Activated naive CD4-positive, alpha-beta T cell treated with anti-CD3 and anti-CD28 coated beads, Interleukin-2, amount 50 U/mL, for 72 hours (primary cell): Measurements from ENCODE around the gene SLC25A28. TPM values are rescaled to one million over a fixed set of nuclear protein-coding genes. Genes with fewer than 3 reads are reported as not detected.
"Not testable (repeated sequence)": the region's sequence is repeated elsewhere in the genome, so short reads cannot be mapped to it uniquely, and the experiment has no call there.

ENCODE experiments used
- ATAC-seq, 2 donors: fragments of 150-1000 bp; cut with Tn5 transposase; 2 replicates each; pipeline ENCODE4 v1.10.0; 2021; ENCODE audit warnings: mild to moderate bottlenecking in 2 of 2, moderate library complexity in 2 of 2
- DNase-seq, 2 donors: peaks; one replicate each; pipeline ENCODE4 v3.0.0; 2021 to 2022; ENCODE audit warnings: low spot score in 2 of 2
- H3K27ac Mint-ChIP-seq, 2 donors: one replicate each; pipeline ENCODE4 v1.8.0; 2022; ENCODE audit warnings: mild to moderate bottlenecking in 2 of 2, mixed read lengths in 2 of 2
- H3K36me3 Mint-ChIP-seq, 2 donors: one replicate each; pipeline ENCODE4 v1.8.0; 2022; ENCODE audit warnings: mixed read lengths in 2 of 2
- H3K9me3 Mint-ChIP-seq, 2 donors: one replicate each; pipeline ENCODE4 v1.8.0; 2022; ENCODE audit warnings: mixed read lengths in 2 of 2
- total RNA-seq, 2 donors: library from RNA; stranded (reverse); gene quantifications; one replicate each; pipeline ENCODE4 v1.2.3, GENCODE V29; 2022

Gene SLC25A28
- total RNA-seq, 2 donors from 2014 or later = 68.6 to 75.0 TPM

DNA sequence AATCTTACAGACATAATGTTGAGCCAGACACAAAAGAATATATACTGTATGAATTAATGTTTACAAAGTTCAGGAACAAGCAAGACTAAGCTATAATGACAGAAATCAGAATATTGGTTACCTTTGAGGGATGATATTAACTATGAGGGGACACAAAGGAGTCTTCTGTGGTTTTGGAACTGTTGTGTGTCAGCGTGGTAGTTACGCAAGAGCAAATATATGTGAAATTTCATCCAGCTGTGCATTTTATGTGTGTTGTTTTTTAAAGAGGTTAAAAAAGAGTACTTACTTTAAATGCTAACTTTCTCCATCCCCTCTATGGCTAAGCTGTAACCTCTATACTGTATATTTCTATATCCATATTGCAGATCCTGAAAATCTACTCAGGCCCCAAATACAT is 14.9 kb downstream of the SLC25A28 start:
- DNase-seq (no peak), ATAC-seq (no peak)
- H3K27ac Mint-ChIP-seq = no peak overlapping the region
- no peaks in the 10 kb centered on the region for H3K9me3 Mint-ChIP-seq
- no peaks in the 10 kb centered on the region for H3K36me3 Mint-ChIP-seq

DNA sequence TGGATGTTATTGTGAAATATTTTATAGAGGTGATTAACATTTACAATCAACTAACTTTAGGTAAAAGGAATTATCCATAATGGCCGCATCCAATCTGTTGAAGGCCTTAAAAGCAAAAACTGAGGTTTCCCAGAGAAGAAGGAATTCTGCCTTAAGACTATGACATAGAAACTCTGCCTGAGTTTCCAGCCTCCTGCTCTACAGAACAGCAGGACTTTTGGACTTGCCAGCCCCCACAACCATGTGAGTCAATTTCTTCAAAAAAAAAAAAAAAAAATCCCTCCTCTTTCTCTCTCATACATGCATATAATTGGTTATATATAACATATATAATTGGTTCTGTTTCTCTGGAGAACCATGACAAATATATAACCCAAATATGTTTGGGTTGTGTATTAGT is 15.4 kb downstream of the SLC25A28 start:
- ATAC-seq (no peak), DNase-seq (no peak)
- Mint-ChIP-seq H3K36me3 (no peaks in the 10 kb centered on the region), H3K27ac (no peak overlapping the region), H3K9me3 (no peaks in the 10 kb centered on the region)

DNA sequence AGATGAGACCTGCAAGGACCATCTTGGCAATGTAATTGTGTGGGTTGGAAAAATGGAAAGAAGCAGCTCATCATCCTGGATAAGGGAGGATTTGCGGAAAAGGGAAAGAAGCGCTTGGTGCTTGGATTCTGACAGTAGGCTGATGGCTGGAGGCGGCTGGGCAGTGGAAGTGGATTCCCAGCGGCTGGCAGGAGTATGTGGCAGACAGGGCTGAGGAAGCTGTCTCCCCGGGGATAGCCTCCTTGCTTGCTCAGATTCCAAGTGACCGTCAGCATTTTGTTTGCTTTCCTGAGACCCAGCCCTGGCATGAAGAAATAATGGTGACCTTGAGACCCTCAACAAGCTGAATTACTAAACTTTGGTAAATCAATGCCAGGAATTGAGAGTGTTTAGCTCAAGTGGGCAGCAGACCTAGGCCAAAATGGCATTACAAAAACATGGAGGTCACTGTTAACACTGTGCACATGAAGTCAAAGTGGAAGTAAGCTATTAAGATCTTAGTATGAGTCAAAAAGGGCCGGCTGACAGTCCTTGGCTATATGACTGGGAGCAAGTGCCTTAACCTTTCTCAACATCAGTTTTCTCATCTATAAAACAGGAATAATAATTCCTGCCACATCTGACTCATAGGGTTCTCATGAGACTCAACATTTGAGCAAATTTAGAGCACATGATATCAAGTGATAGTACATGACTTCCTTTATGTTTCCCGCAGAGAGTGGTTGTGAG is 21.3 kb downstream of the SLC25A28 start:
- H3K36me3 Mint-ChIP-seq = no peaks in the 10 kb centered on the region

DNA sequence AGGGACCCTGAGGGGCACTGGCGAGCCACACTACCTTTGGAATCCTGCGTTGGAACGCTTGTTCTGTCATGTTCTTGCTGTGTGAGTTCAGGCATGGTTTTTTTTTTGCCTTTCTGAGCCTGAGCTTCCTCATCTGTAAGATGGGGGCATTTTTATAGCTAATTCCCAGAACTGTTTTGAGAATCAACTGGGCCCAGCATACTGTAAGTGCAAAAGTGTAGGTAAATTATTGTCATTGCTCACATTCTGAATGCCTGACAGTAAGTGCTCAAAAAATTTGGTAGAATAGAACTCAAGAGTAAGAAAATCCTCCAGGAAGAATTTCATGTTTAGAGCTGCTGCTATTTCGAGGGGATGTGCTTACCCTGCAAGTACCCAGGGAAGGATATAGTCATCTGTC is 22.2 kb downstream of the SLC25A28 start:
- Mint-ChIP-seq H3K9me3 (no peaks in the 10 kb centered on the region), H3K36me3 (no peaks in the 10 kb centered on the region), H3K27ac (no peak overlapping the region)
- ATAC-seq (no peak), DNase-seq (no peak)

More for the DNA sequence above, 21.3 kb downstream of the SLC25A28 start:
- ATAC-seq (peak; percentile 26 to 53), DNase-seq (no peak)
- Mint-ChIP-seq H3K27ac (no peak overlapping the region), H3K9me3 (no peaks in the 10 kb centered on the region)

DNA sequence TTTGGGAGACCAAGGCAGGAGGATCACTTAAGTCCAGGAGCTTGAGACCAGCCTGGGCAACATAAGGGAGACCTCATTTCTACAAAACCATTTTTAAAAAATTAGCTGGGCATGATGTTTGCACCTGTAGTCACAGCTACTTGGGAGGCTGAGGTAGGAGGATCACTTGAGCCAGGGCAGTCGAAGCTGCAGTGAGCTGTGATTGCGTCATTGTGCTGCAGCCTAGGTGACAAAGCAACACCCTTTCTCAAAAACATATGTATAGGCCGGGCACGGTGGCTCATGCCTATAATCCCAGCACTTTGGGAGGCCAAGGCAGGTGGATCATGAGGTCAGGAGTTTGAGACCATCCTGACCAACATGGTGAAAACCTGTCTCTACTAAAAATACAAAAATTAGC is 23.5 kb downstream of the SLC25A28 start:
- not testable (repeated sequence) for DNase-seq, H3K27ac Mint-ChIP-seq, H3K9me3 Mint-ChIP-seq, ATAC-seq, H3K36me3 Mint-ChIP-seq

DNA sequence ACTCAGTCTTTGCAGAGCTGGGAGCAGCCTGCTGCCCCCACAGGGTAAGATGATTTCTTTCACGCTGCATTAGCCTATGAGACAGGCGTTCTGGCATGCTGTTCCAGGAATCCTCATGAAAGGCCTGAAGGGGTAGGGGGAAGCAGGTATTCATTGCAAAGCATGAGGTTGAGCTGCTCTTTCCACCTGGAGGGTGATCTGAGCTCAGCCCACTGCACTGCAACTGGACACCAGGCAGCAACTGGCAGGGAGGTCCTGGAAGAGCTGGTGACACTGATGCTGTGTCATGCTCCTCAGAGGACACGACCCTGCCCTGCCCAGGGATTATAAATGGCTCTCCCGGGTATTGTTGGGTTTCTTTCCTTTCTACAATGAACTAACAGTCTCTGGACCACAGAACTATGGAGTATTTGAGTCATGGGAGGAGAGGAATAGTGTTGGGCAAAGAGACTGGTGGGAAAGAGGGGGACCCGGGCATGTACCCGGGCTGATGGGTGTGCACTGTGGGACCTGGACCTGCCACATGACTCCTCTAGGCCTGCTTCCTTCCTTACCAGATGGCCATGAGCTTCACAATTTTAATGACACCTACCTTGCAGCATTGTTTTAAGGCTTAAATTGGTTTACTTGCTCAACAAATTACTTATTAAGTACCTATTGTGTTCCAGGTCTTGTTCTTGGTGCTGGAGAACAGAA is 24.3 kb downstream of the SLC25A28 start:
- ATAC-seq = no peak
- H3K36me3 Mint-ChIP-seq = no peaks in the 10 kb centered on the region
- DNase-seq = no peak
- H3K9me3 Mint-ChIP-seq = no peaks in the 10 kb centered on the region
- no peak overlapping the region for H3K27ac Mint-ChIP-seq

DNA sequence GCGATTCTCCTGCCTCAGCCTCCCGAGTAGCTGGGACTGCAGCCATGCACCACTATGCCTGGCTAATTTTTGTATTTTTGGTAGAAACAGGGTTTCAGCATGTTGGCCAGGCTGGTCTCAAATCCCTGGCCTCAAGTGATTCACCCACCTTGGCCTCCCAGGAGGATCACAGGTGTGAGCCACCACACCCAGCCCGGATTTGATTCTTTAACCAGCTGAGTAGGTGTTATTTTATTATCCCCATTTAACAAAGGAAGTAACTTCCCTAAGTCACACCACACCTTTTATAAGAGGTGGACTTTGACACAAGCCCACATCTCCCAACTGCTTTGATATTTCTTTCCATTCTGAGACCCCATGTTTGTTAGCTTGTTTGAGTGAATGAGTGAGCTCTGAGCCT is 25.0 kb downstream of the SLC25A28 start:
- Mint-ChIP-seq H3K9me3 (no peaks in the 10 kb centered on the region), H3K27ac (no peak overlapping the region), H3K36me3 (no peaks in the 10 kb centered on the region)
- DNase-seq (no peak), ATAC-seq (no peak)

DNA sequence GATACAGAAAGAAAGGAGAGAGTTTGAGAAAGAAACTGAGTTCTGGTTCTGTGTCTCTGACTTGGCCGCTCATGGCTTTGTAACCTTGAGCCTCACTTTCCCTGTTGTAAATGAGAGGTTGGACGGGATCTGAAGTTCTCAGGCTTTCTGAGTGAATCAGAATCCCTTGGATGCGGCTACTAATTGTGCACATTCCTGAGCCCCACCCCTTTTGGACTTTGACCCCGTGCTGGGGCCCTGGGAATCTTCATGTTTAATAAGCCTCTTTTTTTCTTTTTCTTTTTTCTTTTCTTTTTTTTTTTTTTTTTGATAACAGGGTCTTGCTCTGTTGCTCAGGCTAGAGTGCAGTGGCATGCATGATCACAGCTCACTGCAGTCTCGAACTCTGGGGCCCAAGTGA is 26.9 kb downstream of the SLC25A28 start:
- Mint-ChIP-seq H3K36me3 (no peaks in the 10 kb centered on the region), H3K27ac (no peak overlapping the region), H3K9me3 (no peaks in the 10 kb centered on the region)
- DNase-seq (no peak), ATAC-seq (no peak)

DNA sequence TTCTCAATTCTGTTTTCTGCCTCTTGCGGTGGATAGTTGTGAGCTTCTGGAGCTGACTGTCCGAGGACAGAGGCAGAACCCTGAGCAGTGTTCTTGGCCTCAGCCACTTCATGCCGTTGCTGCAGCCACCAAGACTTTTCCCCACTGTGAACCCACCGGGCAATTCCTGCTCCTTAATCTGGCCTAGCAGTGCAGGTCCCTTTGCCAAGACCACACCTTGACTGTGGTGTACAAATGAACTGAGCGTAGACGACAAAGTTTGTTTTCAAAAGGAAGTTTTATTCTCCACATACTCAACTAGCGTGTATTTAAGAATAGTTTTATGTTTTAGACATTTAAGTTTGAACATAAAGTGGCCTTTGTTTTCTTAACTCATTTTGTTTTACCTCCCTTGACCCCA is 29.4 kb downstream of the SLC25A28 start:
- ATAC-seq (no peak), DNase-seq (no peak)
- H3K9me3 Mint-ChIP-seq = no peaks in the 10 kb centered on the region
- no peak overlapping the region for H3K27ac Mint-ChIP-seq
- no peaks in the 10 kb centered on the region for H3K36me3 Mint-ChIP-seq

DNA sequence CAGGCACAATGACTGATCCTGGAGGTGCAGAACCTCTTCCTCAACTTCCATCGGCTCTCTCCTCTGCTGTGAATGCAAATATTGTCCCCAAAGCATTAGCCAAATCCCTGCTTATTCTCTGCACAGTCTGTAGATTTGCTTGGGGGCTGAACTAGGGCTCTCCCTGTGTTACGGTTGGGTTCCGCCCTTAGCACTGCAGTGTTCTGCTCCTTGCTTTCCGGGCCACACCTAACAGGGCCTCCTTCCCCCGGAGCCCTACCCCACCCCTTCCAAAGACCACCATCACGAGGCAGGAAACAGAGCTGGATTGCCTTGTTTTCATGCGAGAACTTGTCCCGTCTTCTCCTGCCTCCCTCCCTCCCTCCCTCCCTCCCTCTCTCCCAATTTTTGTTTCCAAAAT is 36.6 kb downstream of the SLC25A28 start:
- DNase-seq (no peak), ATAC-seq (no peak)
- no peak overlapping the region for H3K27ac Mint-ChIP-seq
- H3K36me3 Mint-ChIP-seq = no peaks in the 10 kb centered on the region
- no peaks in the 10 kb centered on the region for H3K9me3 Mint-ChIP-seq

DNA sequence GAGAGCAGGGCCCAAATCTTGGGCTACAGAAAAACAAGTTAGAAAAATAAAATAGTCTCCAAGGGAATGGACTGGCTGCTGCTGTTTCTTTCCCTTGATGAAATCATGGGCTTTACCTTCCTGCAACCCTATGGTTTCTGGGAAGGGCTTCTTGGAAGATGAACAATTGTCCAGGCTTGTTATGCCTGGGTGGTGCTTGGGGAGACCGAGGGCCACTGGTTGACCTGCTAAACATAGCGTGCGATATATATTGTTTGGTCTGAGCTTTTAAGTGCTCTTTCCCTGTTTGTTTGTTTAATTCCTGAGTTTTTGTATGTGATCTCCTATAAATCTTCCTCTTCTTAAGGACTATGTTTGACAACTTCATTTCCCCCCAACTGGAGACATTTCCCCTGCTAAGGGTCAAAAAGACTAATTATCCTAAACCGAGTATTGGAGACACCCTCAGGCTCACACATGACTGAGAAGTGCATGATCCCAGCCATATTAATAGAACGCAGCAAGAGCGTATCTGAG is 37.9 kb downstream of the SLC25A28 start:
- no peak for DNase-seq
- Mint-ChIP-seq H3K36me3 (no peaks in the 10 kb centered on the region), H3K9me3 (no peaks in the 10 kb centered on the region), H3K27ac (no peak overlapping the region)
- ATAC-seq = no peak

DNA sequence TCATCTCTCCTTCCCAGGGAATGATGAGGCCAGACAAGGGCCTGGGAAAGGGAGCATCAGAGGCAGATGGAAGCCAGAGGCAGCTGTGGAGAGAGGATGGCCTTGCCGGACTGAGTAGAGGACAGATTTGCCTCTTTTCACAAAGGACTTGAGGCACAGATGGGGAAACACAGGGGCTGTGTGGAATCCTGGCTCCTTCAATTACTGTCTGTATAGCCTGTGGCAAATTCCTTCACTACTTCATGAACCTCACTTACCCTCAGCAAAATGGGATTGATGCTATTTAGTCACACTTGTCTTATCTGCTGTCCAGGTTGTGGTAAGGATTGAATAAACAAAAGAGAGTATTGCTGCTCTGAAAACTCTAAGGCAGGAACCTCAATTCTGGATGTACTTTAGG is 40.3 kb downstream of the SLC25A28 start:
- Mint-ChIP-seq H3K27ac (no peak overlapping the region), H3K9me3 (no peaks in the 10 kb centered on the region), H3K36me3 (no peaks in the 10 kb centered on the region)
- no peak for ATAC-seq
- DNase-seq = no peak

DNA sequence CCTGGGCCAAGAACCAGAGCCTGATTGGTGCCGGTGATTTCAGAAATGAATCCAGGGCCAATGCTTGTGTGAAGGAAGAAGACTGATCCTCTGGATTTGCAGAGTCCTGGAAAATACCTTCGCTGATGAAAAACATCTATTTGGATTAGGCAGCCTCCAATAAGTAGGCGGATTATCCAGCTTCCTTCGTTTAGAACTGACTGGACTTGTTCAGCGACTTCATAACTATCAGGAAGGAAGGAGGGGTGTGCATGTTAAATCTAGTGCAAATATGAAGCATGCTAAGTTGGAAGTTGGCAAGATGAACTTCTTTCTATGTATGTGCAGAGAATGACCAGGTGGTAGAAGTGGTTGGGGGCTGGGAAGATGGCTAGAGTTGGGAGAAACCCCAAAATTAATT is 46.4 kb downstream of the SLC25A28 start:
- ATAC-seq (no peak), DNase-seq (no peak)
- H3K27ac Mint-ChIP-seq = no peak overlapping the region
- H3K36me3 Mint-ChIP-seq = peaks cover 0 to 5% of the 10 kb centered on the region in 2 donors
- no peaks in the 10 kb centered on the region for H3K9me3 Mint-ChIP-seq

DNA sequence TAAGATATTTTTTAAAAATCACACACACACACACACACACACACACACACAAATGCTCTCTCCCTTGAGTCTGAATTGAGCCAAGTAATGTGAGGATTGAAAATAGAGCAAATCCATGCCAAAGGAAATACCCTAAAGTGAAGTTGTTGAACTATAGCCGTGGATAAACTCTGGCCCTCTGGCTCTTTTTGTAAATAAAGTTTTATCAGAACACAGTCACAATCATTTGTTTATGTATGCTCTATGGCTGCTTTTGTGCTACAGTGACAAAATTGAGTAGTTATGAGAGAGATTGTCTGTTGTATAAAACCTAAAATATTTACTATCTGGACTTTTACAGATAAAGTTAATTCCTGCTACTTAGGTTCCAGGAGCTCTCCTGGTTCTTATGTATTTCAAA is 48.4 kb downstream of the SLC25A28 start:
- Mint-ChIP-seq H3K9me3 (no peaks in the 10 kb centered on the region), H3K36me3 (peaks cover 0 to 5% of the 10 kb centered on the region in 2 donors), H3K27ac (no peak overlapping the region)
- no peak for DNase-seq
- ATAC-seq = no peak

DNA sequence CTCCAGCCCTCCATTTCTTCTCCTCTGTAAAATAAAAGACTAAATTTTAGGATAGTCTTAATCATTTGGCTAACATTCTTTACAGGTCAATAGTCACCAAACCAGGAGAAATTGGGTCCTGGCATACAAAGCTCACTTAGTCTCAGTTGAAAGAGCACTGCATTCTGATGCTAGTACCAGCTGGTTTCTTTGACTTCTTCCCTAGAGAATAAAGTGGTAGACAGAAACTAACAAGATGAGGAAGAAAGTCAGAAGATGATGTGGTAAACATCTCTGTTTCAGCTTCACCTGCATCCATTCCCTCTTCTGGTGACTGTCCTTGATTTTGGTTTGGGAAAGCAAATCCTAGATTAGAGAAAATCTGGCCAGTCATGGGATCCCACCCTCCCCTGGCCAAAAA is 50.3 kb downstream of the SLC25A28 start:
- Mint-ChIP-seq H3K36me3 (peaks cover 0 to 5% of the 10 kb centered on the region in 2 donors), H3K27ac (no peak overlapping the region), H3K9me3 (no peaks in the 10 kb centered on the region)
- ATAC-seq (no peak), DNase-seq (no peak)

DNA sequence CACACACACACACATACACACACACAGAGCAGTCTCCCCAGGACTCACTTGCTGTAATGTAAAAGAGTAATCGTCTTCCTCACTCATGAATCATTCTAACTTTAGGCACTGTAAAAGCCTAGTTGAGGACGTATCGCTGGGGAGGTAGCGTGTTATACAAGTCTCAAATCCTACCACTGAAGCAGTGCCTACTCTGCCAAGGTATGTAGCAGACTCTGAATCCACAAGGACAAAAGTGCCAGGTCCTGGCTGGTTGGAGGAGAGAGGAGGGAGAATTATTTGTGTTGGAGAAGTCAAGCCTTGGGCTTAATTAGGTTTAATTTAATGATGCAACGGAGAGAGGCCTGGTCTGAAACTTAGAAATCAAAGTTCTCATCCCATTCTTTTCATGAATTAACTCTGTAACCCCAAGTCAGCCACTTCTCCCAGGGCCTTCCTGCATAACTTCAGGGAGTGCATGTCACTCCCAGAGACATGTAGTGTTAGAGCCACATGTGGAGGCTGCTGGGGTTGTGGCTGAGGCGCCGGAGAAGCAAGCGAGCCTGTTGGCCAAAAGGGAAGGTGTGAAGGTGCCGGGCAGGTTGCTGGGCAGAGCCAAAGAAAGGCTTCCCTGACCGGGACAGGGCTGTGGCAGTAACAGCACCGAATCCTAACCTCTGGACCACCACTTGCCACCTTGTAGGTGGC is 50.8 kb downstream of the SLC25A28 start:
- H3K36me3 Mint-ChIP-seq = peaks cover 0 to 5% of the 10 kb centered on the region in 2 donors
- ATAC-seq = no peak
- no peak overlapping the region for H3K27ac Mint-ChIP-seq
- no peaks in the 10 kb centered on the region for H3K9me3 Mint-ChIP-seq
- DNase-seq = no peak

DNA sequence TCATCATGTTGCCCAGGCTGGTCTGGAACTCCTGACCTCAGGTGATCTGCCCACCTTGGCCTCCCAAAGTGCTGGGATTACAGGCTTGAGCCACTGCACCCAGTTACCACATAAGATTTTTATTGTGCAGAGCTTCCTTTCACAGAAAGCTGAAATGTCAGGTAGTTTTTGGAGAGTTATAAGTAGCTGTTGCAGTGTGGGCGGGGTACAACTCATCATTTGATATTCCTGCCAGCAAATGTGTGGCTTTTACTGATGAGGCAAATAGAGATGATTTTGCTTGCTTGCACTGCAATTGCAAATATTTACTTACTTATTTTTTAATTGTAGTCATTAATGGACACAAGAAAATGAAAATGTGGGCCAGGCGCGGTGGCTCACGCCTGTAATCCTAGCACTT is 55.1 kb downstream of the SLC25A28 start:
- ATAC-seq = no peak
- Mint-ChIP-seq H3K27ac (no peak overlapping the region), H3K9me3 (no peaks in the 10 kb centered on the region), H3K36me3 (peaks cover 0 to 2% of the 10 kb centered on the region in 2 donors)
- DNase-seq = no peak
